CD4-positive, alpha-beta T cell (primary cell): ENCODE data around the gene CCDC121. TPM values are rescaled to one million over a fixed set of nuclear protein-coding genes. Genes with fewer than 3 reads are reported as not detected.
"Not testable (repeated sequence)": the region's sequence is repeated elsewhere in the genome, so short reads cannot be mapped to it uniquely, and the experiment has no call there.

Source experiments
- ATAC-seq: fragments of 200-7000 bp; cut with Tn5 transposase; one replicate; pipeline ENCODE4 v1.10.0; 2022; ENCODE audit warnings: mild to moderate bottlenecking; ENCODE audit not compliant: poor library complexity
- CTCF ChIA-PET: fragments of 350-600 bp; sonication (Branson Sonifier 250); formaldehyde crosslinking; loops from one replicate; lab custom pipeline; 2021; ENCODE audit warnings: antibody characterized with exemption, inconsistent platforms; lab: Charles Lee
- POLR2A ChIA-PET: fragments of 350-600 bp; sonication (Branson Sonifier 250); formaldehyde crosslinking; loops from one replicate; lab custom pipeline; 2021; ENCODE audit warnings: antibody characterized with exemption, inconsistent platforms; lab: Charles Lee
- DNase-seq, 14 experiments: peaks; one replicate each; pipeline ENCODE4 v3.0.0-alpha.2; 2013 to 2020; ENCODE audit warnings: mixed read lengths in 2 of 14
- H3K27ac ChIP-seq, 2 donors: one replicate each; pipeline versions ENCODE4 v1.5.1 to v1.7.0; 2013; ENCODE audit warnings: low read length in 2 of 2, low read depth in 1 of 2, mild to moderate bottlenecking in 1 of 2
- H3K27me3 ChIP-seq, 2 experiments: 1 replicate in 1 of 2; 2 replicates in 1 of 2; pipeline versions ENCODE4 v1.6.1 to v1.7.0; 2013; ENCODE audit warnings: low read length in 2 of 2, control low read depth in 1 of 2, mild to moderate bottlenecking in 1 of 2, moderate library complexity in 1 of 2; ENCODE audit not compliant: insufficient read depth in 2 of 2, control insufficient read depth in 1 of 2
- H3K36me3 ChIP-seq: one replicate; pipeline ENCODE4 v1.6.1; 2013; ENCODE audit warnings: low read length, control low read depth; ENCODE audit not compliant: insufficient read depth
- H3K4me1 ChIP-seq: one replicate; pipeline ENCODE4 v1.6.1; 2013; ENCODE audit warnings: low read length, control low read depth; ENCODE audit not compliant: insufficient read depth
- H3K4me3 ChIP-seq: one replicate; pipeline ENCODE4 v1.5.1; 2013; ENCODE audit warnings: mild to moderate bottlenecking, low read length, moderate library complexity
- H3K9me3 ChIP-seq, 2 experiments: 1 replicate in 1 of 2; 2 replicates in 1 of 2; pipeline versions ENCODE4 v1.6.1 to v1.7.0; 2013; ENCODE audit warnings: low read length in 2 of 2, mild to moderate bottlenecking in 2 of 2, control low read depth in 1 of 2, moderate library complexity in 1 of 2; ENCODE audit not compliant: control insufficient read depth in 1 of 2, insufficient read depth in 1 of 2
- H3K27ac Mint-ChIP-seq: one replicate; pipeline ENCODE4 v1.8.0; 2020; ENCODE audit warnings: mixed read lengths
- H3K27me3 Mint-ChIP-seq: one replicate; pipeline ENCODE4 v1.8.0; 2021; ENCODE audit warnings: mixed read lengths
- H3K36me3 Mint-ChIP-seq: one replicate; pipeline ENCODE4 v1.8.0; 2021; ENCODE audit warnings: low read depth, mixed read lengths
- H3K4me1 Mint-ChIP-seq: one replicate; pipeline ENCODE4 v1.8.0; 2021; ENCODE audit warnings: low read depth, mixed read lengths
- H3K4me3 Mint-ChIP-seq: one replicate; pipeline ENCODE4 v1.8.0; 2020; ENCODE audit warnings: mild to moderate bottlenecking, mixed read lengths
- H3K9me3 Mint-ChIP-seq: one replicate; pipeline ENCODE4 v1.8.0; 2020; ENCODE audit warnings: mixed read lengths
- intact Hi-C, 2 experiments: fragments of 100-400 bp; cut with DNase I in 1 of 2; cut with micrococcal nuclease in 1 of 2; formaldehyde crosslinking; loops; one replicate each; pipeline versions ENCODE4 v1.15.1 to v1.9.0; 2023 to 2025; cut with DNase I, micrococcal nuclease
- total RNA-seq, 174 experiments: library from RNA in 2 of 174; stranded (reverse) in 2 of 174; gene quantifications; one replicate each; pipeline ENCODE4 v1.2.3 and lab custom pipeline; 2021 to 2026
- TF ChIP-seq, protein P1 (sequence below): fragments of 200-600 bp; IDR thresholded peaks from one replicate; pipeline ENCODE4 v1.8.0; 2022; ENCODE audit warnings: antibody characterized with exemption, mild to moderate bottlenecking

CCDC121 gene
- total RNA-seq, 2 experiments from 2014 or later = 0.47 to 0.91 TPM

DNA sequence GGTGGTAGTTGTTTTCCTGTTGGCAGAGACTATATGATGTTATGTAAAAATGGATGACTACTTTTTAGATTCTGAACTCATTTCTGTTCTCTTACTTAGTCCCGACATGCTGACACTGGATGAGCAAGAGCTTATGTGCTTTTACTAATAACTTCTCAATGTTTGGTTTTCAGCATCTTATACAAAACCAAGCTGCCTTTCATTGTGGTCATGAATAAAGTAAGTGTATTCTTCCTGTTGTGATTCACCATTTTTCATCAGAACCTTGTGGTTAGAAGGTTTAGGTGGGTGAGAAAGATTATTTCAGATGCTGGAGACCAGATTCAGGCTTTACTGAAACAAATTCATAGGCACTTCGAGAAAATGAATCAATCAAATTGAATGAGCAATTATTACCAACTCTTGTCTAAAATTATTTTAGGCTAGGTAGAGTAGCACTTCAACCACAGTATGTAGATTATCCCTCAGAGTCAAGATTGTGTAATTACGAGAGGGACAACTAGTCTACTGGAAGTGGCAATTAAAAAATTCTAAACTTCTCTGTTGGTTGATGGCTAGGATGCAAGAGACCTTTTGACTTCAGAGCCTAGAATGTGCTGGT, 9.3 kb upstream of the CCDC121 start:
- no peak overlapping the region for H3K27ac ChIP-seq
- CTCF ChIA-PET = no interaction called here
- POLR2A ChIA-PET = no interaction called here
- peaks cover 6% of the 10 kb centered on the region for H3K4me1 Mint-ChIP-seq
- H3K9me3 Mint-ChIP-seq = no peaks in the 10 kb centered on the region
- H3K4me1 ChIP-seq = no peaks in the 10 kb centered on the region
- ATAC-seq = peak; percentile 34
- TF ChIP-seq, protein P1, sequence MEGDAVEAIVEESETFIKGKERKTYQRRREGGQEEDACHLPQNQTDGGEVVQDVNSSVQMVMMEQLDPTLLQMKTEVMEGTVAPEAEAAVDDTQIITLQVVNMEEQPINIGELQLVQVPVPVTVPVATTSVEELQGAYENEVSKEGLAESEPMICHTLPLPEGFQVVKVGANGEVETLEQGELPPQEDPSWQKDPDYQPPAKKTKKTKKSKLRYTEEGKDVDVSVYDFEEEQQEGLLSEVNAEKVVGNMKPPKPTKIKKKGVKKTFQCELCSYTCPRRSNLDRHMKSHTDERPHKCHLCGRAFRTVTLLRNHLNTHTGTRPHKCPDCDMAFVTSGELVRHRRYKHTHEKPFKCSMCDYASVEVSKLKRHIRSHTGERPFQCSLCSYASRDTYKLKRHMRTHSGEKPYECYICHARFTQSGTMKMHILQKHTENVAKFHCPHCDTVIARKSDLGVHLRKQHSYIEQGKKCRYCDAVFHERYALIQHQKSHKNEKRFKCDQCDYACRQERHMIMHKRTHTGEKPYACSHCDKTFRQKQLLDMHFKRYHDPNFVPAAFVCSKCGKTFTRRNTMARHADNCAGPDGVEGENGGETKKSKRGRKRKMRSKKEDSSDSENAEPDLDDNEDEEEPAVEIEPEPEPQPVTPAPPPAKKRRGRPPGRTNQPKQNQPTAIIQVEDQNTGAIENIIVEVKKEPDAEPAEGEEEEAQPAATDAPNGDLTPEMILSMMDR = no peak
- H3K4me3 Mint-ChIP-seq = no peak overlapping the region
- H3K27me3 Mint-ChIP-seq = no peaks in the 10 kb centered on the region
- H3K9me3 ChIP-seq = no peaks in the 10 kb centered on the region
- DNase-seq = peak in 1 of 14 experiments; percentile 38
- H3K27me3 ChIP-seq = no peaks in the 10 kb centered on the region
- peaks cover 91% of the 10 kb centered on the region for H3K36me3 Mint-ChIP-seq
- intact Hi-C loops = no loop called here
- H3K36me3 ChIP-seq = peaks cover 86% of the 10 kb centered on the region
- H3K4me3 ChIP-seq = no peak overlapping the region
- peak overlapping the region; percentile 22 for H3K27ac Mint-ChIP-seq

DNA sequence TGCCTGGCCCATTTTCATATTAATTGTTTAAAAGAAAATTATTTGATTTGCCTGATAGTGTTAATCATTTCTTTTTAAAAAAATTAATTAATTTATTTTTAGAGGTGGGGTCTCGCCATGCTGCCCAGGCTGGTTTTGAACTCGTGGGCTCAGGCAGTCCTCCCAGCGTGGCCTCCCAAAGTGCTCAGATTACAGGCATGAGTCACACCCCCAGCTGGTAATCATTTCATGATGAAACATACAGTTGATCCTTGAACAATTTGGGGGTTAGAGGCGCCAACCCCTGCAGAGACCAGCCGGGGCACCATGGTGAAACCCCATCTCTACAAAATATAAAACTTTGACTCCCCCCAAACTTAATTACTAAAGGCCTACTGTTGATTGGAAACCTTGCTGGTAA, 8.0 kb upstream of the CCDC121 start:
- ATAC-seq (no peak), DNase-seq (no peak)
- no peak overlapping the region for H3K4me3 ChIP-seq
- ChIA-PET CTCF (no interaction called here), POLR2A (no interaction called here)
- TF ChIP-seq, protein P1 = no peak
- Mint-ChIP-seq H3K27me3 (no peaks in the 10 kb centered on the region), H3K9me3 (no peaks in the 10 kb centered on the region), H3K4me1 (peaks cover 14% of the 10 kb centered on the region), H3K4me3 (no peak overlapping the region), H3K36me3 (peaks cover 88% of the 10 kb centered on the region), H3K27ac (no peak overlapping the region)
- H3K27me3 ChIP-seq = no peaks in the 10 kb centered on the region
- H3K36me3 ChIP-seq = peaks cover 90% of the 10 kb centered on the region
- no peaks in the 10 kb centered on the region for H3K9me3 ChIP-seq
- no peaks in the 10 kb centered on the region for H3K4me1 ChIP-seq
- intact Hi-C loops = no loop called here
- no peak overlapping the region for H3K27ac ChIP-seq

DNA sequence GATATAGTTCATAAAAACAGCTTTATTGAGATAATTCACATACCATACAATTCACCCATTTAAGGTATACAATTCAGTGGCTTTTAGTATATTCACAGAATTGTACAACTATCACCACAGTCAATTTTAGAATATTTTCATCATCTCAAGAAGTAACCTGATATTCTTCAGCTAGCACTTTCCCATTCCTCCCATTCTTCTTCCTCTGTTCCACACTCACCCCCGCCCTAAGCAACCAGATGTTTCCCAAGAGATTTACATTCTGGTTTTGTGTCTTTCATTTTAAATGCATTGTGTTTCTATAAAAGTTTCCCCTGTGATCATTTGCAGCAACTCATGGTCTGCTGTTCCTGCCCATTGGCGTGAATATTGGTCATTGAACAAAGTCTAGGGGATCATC, 5.5 kb upstream of the CCDC121 start:
- Mint-ChIP-seq H3K27ac (no peak overlapping the region), H3K27me3 (no peaks in the 10 kb centered on the region), H3K4me3 (no peak overlapping the region), H3K36me3 (peaks cover 76% of the 10 kb centered on the region), H3K4me1 (peaks cover 26% of the 10 kb centered on the region), H3K9me3 (no peaks in the 10 kb centered on the region)
- CTCF ChIA-PET = no interaction called here
- intact Hi-C loops = no loop called here
- Histone ChIP-seq H3K4me3 (no peak overlapping the region), H3K9me3 (no peaks in the 10 kb centered on the region), H3K27ac (no peak overlapping the region), H3K4me1 (peaks cover 12% of the 10 kb centered on the region), H3K27me3 (no peaks in the 10 kb centered on the region), H3K36me3 (peaks cover 80% of the 10 kb centered on the region)
- TF ChIP-seq, protein P1 = no peak
- ATAC-seq (no peak), DNase-seq (no peak)
- POLR2A ChIA-PET = no interaction called here

DNA sequence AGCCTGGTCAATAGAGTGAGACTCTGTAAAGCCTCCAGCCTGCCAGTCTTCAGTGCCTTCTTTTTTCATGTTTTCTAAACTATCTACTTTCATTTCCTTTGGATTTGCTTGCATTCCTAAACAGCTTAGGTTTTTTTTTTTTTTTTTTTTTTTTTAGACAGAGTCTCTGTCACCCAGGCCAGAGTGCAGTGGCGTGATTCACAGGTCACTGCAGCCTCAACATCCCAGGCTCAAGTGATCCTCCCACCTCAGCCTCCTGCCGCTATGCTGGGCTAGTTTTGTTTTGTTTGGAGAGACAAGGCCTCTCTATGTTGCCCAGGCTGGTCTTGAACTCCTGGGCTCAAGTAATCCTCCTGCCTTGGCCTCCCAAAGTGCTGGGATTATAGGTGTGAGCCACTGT, 1.4 kb upstream of the CCDC121 start:
- intact Hi-C loops = loop anchor here in 1 of 2 experiments (2.0 kb wide), 1 partner anchor 139 kb away; no protein-coding TSS in a partner anchor
- H3K9me3 ChIP-seq, CTCF ChIA-PET, H3K27me3 Mint-ChIP-seq, H3K4me3 ChIP-seq, DNase-seq, H3K27ac ChIP-seq, H3K27me3 ChIP-seq, ATAC-seq, H3K27ac Mint-ChIP-seq, H3K9me3 Mint-ChIP-seq: not testable (repeated sequence)
- Mint-ChIP-seq H3K36me3 (peaks cover 43% of the 10 kb centered on the region), H3K4me1 (peaks cover 20% of the 10 kb centered on the region), H3K4me3 (peak overlapping the region; percentile 62)
- POLR2A ChIA-PET = interaction anchor here (1.9 kb wide), 1 partner anchor 33 kb away, joined by 20 read pairs; the partner anchor contains the start of genes SLC4A1AP and SUPT7L
- Histone ChIP-seq H3K36me3 (peaks cover 43% of the 10 kb centered on the region), H3K4me1 (peaks cover 21% of the 10 kb centered on the region)
